GM08714 (cell line): ENCODE data around the gene NOS1AP.

ENCODE experiments used
- H3K4me3 ChIP-seq: fragments of 200-500 bp; sonication (Bioruptor generic); 2 replicates; pipeline ENCODE4 v1.5.1; 2014; ENCODE audit warnings: mild to moderate bottlenecking, low read length, inconsistent platforms
- ZNF274 ChIP-seq: IDR thresholded peaks from 2 replicates; pipeline ENCODE4 v1.6.1; 2012; ENCODE audit warnings: mild to moderate bottlenecking, low read depth, low read length

The NOS1AP gene

GRCh38 chr1:162230517-162230916 lies 161.0 kb downstream of the NOS1AP start:
- H3K4me3 ChIP-seq: no peak overlapping the region
- no peak for TF ChIP-seq ZNF274

GRCh38 chr1:162232034-162232711 lies 162.7 kb downstream of the NOS1AP start:
- TF ChIP-seq ZNF274: no peak
- H3K4me3 ChIP-seq: no peak overlapping the region

- no peak for TF ChIP-seq ZNF274
- H3K4me3 ChIP-seq: no peak overlapping the region
Observed at GRCh38 chr1:162233066-162233465, 163.6 kb downstream of the NOS1AP start.

- H3K4me3 ChIP-seq: no peak overlapping the region
- TF ChIP-seq ZNF274: no peak
Observed at GRCh38 chr1:162233937-162234336, 164.4 kb downstream of the NOS1AP start.

GRCh38 chr1:162234571-162234970 lies 165.1 kb downstream of the NOS1AP start:
- H3K4me3 ChIP-seq: no peak overlapping the region
- TF ChIP-seq ZNF274: no peak

- H3K4me3 ChIP-seq: no peak overlapping the region
- no peak for TF ChIP-seq ZNF274
Observed at GRCh38 chr1:162235241-162235800, 165.8 kb downstream of the NOS1AP start.

GRCh38 chr1:162236201-162236600 lies 166.7 kb downstream of the NOS1AP start:
- TF ChIP-seq ZNF274: no peak
- H3K4me3 ChIP-seq: no peak overlapping the region

GRCh38 chr1:162236618-162237017 lies 167.1 kb downstream of the NOS1AP start:
- TF ChIP-seq ZNF274: no peak
- no peak overlapping the region for H3K4me3 ChIP-seq

GRCh38 chr1:162240577-162240976 lies 171.1 kb downstream of the NOS1AP start:
- no peak for TF ChIP-seq ZNF274
- no peak overlapping the region for H3K4me3 ChIP-seq

GRCh38 chr1:162242804-162243203 lies 173.3 kb downstream of the NOS1AP start:
- TF ChIP-seq ZNF274: no peak
- no peak overlapping the region for H3K4me3 ChIP-seq

- TF ChIP-seq ZNF274: no peak
- H3K4me3 ChIP-seq: no peak overlapping the region
Observed at GRCh38 chr1:162248854-162249535, 179.5 kb downstream of the NOS1AP start.

- no peak for TF ChIP-seq ZNF274
- H3K4me3 ChIP-seq: no peak overlapping the region
Observed at GRCh38 chr1:162250004-162250730, 180.7 kb downstream of the NOS1AP start.

GRCh38 chr1:162251102-162251501 lies 181.6 kb downstream of the NOS1AP start:
- H3K4me3 ChIP-seq: no peak overlapping the region
- TF ChIP-seq ZNF274: no peak

- TF ChIP-seq ZNF274: no peak
- no peak overlapping the region for H3K4me3 ChIP-seq
Observed at GRCh38 chr1:162252214-162252613, 182.7 kb downstream of the NOS1AP start.
